H4 (cell line): ENCODE measurements around the gene C4BPA. TPM values are rescaled to one million over a fixed set of nuclear protein-coding genes. Genes with fewer than 3 reads are reported as not detected.

Source experiments
- DNase-seq: peaks from one replicate; pipeline ENCODE4 v3.0.0-alpha.2; 2015; ENCODE audit warnings: low spot score
- total RNA-seq: library from RNA; depleted of rRNA; stranded (reverse); fragments of >200 nt; shearing (Covaris generic); gene quantifications from 2 replicates; pipeline ENCODE4 v1.2.3, GENCODE V29; 2014

The C4BPA gene
- total RNA-seq, 1 experiment from 2014 or later, result 0.15 TPM

DNA sequence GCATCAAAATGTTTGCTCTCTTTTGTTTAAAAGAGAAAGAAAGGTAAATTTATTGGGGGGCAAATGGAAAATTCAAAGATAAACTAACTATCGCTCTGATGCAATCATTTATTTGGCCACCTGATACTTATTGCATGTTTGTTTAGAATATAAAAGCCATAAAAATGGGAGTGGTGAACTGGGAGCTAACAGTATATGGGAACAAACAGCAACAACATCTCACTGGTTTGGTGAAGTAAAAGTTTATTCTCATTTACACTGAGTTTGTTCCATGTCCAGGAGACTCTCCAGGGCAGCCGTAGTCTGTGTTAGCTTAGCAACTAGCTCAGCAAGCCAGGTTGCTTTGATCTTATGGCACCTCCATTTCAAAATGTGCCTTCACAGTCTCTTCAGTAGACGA, 20.4 kb downstream of the C4BPA start:
- DNase-seq, result no peak

DNA sequence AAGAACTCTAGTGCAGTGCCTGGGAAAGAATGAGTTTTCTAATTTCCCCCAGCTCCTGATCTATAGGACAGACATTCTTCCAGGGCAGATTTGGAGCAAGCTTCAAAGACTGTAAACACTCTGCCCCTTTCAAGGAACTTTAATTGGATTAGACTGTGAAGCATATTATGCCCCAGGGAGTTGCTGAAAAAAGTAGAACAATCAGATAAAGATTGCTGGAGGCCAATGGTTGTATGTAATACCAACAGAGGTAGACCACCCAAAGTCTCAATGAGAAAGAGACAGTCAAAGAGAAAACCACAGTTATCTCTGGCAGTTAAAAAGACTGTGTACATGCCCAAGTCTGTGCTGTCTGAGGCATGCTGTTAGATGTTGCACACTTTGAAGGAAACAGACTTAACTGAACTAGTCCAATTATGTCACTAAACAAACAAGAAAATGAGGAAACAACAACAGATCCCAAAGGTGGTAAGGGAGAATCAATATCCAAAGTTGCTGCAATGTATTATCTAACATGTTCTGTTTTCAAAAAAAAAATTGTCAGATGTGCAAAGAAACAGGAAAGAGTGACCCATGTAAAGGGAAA, 24.4 kb downstream of the C4BPA start:
- DNase-seq, result no peak

DNA sequence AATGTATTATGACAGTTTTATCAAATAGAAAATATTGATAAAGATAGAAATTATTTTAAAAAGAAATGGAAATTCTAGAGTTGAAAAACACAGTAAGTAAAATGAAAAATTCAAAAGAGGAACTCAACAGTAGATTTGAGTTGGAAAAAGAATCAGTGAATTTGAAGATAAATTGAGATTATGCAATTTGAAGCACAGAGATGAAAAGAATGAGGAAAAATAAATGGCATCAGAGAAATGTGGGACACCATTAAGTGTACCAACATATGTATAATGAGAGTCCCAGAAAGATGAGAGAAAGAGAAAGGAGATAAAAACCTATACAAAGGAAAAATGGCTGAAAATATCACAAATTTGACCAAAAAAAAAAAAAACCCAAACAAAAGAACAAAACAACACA, 25.0 kb downstream of the C4BPA start:
- DNase-seq, result no peak

DNA sequence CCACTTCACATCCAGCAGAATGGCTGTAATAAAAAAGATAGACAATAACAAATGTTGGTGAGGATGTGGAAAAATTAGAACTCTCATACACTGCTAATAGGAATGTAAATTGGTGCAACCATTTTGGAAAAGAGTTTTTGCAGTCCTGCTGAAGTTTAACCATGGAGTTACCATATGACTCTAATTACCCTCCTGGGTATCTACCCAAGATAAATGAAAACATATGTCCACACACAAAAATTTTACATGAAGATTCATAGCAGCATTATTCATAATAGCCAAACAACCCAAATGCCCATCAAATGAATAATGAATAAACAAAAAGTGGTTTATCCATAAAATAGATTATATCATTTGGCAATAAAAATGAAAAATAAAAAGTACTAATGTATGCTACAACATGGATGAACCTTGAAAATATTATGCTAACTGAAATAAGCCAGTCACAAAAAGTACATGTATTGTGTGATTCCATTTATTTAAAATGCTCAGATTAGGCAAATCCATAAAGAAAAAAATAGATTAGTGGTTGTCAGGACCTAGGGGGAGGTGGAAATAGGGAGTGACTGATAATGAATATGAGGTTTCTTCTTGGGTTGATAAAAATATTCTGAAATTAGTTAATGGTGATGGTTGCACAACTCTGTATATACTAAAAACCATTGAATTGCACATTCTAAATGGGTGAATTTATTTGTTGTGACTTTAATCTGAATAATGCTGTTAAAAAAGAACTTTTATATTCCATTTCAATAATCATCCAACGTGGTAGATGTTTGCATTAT, 26.4 kb downstream of the C4BPA start:
- DNase-seq, result no peak

DNA sequence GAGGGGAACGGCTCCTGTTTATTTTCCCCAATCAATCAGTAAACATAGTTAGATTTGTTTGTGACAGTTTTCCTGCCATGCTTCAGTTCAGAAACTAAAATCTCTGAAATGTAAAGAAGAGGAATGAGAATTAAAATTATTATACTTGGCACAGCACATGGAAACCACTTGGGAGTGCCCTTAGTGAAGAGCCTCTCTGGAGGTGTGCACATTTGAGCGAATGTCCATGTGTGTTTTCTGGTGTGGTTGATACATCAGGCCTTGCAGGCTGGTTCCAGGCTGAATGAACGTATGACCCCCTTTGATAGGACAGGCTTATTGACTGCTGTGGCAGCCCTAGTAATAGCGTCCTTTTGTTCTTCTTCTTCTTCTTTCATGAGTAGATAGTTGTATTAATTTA, 27.1 kb downstream of the C4BPA start:
- no peak for DNase-seq

DNA sequence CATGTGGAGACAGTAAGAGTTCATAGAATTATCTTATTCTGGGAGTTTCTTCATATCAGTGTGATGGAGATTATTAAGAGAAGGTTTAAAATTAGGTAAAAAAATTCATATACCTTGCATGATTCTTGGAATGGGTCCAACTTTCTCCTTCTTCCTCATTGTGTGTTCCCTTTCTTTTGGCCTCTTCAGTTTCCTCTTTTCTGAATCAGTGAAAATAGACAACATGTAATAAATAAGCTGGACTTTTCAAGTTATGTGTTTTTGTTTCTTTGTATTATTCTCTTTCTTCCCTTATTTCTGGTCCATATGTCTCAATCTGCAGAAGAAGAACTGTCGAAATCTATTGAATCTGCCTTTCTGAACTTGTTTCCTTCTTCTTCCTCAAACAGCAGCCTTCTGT, 30.5 kb downstream of the C4BPA start:
- DNase-seq, result no peak

DNA sequence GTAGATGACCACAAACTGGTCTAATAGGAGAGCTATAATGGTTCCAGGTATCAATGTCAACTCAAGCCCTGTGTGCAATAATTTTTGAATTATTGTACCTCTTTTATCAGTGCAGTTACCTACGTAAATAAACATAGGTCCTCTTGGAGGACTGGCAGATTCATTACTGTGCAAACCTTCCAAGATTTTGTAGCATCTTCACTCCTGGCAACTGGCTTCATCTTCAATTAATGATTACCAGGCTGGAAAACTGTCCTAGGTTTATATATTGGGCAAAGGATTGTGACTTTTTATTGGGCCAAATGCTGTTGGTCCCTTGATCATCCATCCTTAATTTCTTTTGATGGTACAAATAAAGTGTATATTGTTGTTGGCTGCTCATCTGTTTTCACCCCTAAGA, 35.6 kb downstream of the C4BPA start:
- no peak for DNase-seq

DNA sequence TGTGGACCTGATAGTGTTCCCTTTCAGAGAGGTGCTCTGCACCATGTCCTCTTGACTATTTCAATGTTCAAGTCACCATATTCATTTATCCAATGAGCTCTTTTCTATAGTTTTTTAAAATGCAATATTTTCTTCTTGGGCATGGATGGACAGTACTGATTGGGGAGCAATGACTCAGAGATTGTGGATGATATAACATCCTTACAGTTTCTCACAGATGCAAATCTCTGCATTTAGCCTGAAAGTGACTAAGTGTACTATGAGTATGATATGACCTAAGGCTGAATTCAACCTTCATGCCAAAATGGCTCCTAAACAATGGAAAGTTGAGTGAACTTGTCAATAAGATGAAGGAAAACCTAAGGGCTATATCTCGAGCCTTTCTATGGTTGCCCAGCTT, 36.5 kb downstream of the C4BPA start:
- DNase-seq, result no peak

DNA sequence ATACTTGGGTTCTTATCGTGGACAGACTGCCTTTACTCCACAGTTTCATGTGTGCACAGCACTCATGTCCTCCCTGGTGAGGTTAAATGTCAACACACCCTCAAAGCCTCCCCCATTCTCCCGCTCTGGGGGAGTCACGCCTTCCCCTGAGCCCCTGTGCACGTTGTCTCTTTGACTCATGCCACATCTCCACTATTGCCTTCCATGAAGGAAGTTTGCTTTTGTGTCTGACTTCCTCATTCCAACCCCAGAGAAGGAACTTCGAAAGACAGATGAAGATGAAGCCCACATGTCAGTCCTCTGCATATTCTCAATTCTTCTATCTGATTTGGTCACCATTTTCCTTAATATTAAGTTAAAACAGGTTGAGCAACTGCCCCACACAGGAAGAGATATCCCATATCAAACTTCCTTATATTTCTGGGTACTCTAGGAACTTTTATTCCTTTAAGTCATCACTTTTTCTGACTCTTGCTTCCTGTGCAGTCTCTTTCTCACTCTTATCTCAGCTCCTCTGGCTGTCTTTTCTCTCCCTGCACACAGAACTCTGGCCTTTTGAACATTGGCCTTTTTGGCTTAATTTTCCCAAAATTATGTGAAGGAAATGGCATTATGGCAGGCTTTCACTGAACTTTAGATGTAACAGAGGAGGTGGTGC, 41.5 kb downstream of the C4BPA start:
- no peak for DNase-seq

DNA sequence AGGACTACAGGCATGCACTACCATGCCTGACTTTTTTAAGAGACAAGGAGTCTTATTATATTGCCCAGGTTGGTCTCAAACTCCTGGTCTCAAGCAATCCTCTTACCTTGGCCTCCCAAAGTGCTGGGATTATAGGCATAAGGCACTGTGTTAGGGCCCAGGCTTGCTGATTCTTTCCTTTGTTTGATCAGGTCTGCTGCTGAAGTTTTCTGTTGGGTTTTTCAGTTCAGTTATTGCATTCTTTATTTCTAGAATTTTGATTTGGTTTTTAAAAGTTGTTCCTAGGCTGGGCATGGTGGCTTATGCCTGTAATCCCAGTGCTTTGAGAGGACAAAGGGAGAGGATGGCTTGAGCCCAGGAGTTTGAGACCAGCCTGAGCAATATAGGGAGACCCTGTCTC, 47.9 kb downstream of the C4BPA start:
- DNase-seq, result no peak

DNA sequence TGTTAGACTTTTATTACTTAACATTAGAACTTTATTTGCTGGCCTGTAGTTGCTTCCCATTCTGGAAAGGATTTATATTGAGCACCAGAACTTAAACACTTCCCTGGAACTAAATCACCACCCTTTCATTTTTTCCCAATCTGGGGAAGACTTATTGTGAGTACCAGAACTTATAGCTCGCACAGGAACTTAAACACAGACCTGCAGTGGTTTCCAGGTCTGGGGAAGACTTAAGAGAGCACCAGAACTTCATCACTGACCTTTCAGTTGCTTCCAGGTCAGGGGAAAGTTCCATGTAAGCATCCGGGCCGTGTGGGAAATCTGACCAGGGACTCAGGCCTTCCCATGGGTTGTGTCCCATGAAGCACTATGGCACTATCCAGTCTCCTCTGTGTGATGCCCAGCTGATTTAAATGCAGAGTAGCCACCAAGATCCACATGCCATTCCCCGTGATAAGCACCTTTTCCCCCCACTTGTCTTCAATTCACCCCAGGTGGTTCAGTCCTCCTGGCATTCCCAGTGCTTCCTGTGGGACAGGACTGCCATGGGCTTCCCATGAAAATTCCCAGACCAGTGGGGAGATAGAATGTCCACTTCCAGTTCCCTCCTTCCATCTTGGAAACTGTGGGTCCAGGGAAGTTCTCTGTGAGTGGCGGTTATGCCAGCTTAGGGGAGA, 48.9 kb downstream of the C4BPA start:
- peak; percentile 75 for DNase-seq

DNA sequence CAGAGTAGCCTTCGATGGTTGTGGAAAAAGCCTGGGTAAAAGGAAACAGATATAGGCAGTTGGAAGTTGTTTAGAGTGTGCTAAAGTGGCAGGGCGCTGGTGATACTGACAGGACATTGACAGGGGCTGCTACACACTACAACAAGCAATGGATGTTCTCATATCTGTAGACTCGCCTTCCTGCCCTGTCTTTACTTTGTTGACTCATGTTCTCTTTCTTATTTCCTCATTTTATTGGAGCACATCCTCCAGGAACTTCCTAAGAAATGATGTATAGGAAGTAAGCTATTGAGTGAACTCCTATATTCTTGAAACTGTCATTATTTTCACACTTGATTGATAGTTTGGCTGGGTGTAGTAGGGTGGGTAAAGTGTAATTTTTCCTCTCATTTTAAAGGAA, 51.0 kb downstream of the C4BPA start:
- DNase-seq, result no peak

DNA sequence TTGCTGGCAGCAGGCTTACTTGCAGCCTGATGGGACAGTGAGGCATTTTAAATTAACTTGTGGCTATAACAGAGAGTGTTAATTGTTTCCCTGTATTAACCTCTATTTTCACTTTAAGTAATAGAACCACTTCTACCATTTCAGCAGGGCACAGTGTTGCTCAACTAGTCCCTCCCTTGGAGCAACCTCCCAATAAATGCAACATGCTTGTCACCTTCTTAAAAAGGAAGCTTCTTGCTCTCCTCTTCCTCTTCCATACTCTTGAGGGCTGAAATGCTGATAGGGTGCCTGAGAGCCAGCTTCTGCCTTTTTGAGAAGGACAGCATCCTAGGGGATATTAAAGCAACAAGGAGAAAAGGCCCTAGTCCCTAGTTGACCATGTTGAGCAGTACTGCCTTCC, 52.1 kb downstream of the C4BPA start:
- no peak for DNase-seq

DNA sequence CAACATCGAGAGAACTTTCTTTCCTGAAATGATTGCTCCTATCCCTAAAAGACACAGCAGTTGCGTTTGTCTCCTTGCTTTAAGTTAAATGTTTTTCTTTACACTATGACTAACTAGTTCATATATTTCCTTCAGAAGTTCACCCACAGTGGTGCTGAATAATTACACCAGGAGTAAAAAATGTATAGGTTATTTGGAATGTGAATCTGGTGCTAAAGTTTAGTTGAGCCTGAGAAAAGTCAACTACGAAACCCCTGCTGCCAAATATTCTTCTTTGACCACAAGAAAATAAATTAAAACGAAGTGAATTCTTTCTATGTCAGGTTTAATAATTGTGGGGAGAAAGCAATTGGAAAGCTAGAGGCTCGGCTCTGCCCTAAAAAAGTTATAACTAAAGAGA, 52.8 kb downstream of the C4BPA start:
- DNase-seq, result no peak

DNA sequence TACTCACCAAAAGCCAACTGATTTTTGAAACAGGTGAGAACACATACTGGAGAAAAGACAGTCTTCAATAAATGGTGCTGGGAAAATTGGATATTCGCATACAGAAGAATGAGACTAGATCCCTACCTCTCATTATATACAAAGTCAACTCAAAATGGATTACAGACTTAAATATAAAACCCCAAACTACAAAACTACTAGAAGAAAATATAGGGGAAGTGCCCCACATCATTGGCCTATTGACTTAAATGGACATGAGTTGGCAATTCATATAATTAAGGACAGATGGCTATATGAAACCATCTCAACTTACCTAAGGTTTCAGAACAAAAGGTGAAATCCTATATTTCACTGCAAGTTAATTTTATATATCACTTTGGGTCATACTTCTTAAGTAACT, 60.1 kb downstream of the C4BPA start:
- DNase-seq, result no peak

DNA sequence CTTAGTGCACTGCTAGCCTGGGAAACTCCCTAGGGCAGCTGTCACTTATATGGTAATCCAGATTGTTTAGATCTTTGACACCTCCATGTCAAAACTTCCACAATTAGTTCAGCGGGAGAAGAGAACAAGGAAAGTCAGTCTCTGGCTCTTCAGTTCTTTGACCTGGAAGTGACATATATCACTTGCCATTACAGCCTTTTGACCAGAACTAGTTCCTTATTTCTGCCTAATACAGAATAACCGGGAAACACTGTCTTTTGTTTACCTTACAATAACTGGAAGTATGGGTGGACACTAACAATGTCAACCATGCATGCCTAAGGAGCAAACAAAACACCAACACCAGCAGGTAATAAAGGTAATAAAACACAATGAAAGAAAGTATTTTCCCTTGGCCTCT, 68.3 kb downstream of the C4BPA start:
- DNase-seq, result no peak

DNA sequence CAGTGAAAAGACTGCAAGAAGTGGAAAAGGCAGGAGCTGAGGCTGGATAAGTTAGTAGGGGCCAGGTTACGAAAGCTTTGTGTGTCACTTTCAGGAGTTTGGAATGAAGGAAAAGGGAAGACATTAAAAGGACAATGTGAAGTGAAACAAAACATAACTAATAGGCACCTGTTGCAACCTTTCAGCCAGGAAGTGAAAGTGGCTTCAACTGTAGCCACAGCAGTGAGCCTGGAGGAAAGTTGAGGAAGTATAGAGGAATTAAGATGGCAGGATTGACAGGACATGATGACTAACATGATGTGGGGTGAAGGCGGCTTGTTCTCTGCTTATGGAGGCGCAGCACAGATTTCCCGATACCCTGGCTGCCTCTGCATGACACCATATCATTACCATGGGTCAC, 68.9 kb downstream of the C4BPA start:
- DNase-seq, result no peak

DNA sequence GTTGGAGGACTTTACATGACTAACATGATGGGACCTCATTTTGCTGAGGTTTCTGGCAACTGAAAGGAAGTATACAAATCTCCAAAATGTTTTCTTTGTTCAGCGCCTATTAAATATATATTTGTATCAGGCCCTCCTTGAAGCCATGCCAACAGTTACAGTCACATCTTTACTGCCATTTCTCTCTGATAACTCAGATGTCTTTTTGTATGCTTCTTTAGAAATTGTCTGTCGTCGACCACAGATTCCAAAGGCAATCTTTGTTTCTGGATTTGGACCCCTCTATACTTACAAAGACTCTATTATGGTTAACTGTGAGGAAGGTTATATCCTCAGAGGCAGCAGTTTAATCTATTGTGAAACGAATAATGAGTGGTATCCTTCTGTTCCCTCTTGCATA, 69.4 kb downstream of the C4BPA start:
- no peak for DNase-seq

DNA sequence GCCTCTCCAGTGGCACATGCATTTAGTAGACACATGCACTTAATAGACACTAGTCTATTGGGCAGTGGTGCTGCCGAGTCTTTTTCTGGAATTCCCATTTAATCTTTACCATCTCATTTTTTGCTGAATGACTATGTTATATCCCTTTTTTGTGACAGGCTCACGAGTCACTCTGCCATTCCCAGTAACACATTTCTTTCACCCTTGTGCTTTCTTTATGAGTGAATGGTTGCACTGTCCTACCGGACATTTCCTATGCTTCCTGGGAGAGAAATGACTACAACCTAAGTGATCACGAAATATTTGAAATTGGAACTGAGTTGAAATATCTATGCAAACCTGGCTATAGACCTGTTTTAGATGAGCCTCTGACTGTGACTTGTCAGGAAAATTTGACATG, 70.9 kb downstream of the C4BPA start:
- DNase-seq, result no peak

DNA sequence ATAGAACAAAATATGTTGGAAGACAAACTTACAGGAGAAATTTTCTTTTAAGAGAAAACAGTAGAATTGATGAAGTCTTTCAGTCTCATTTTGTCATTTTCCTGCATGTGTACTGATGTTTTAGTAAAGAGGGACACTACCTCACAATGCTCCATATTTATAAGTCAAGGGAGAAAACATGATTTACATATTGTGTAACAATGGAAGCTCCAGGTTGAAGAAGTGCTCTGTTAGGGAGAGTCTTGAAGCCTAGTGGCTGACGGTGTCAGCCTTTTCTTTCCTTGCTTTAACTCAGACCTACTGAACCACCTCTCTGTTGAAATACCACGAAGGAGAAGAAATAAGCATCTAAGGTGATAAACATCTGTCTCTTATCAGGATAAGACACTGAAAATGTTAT, 75.0 kb downstream of the C4BPA start:
- DNase-seq, result no peak

DNA sequence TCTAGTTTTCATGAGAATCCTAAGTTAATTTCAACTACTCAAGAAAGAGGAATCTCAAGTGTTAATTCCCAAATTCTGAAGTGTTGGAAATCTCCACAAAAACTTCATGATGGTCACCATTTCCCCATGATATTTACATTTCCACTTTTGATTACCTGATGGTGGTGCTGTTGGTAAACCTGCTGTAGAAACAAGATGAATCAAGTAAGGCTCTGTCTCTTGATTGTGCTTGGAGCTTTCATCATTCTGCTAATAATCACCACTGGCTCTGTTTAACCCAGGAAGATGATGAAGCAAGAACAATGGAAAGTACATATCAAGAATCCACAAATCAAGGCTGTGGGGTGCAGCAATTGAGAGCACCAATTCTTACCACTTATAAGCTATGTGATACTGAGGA, 77.8 kb downstream of the C4BPA start:
- no peak for DNase-seq

DNA sequence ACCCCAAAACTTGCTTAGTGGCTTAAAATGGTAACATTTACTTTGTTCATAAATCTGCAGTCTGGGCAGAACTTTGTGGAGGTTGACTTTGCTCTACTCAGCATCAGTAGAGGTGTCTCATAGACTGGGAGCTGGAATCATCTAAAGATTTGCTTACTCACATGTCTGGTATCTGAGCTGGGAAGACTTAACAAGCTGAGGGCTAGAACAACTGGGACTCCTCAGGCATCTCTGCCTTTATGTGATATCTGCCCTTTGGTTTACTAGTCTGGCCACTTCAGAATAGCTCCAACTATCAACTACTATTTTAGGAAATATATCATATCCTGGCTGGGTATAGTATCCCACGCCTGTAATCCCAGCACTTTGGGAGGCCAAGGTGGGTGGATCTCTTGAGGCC, 82.5 kb downstream of the C4BPA start:
- DNase-seq, result no peak

DNA sequence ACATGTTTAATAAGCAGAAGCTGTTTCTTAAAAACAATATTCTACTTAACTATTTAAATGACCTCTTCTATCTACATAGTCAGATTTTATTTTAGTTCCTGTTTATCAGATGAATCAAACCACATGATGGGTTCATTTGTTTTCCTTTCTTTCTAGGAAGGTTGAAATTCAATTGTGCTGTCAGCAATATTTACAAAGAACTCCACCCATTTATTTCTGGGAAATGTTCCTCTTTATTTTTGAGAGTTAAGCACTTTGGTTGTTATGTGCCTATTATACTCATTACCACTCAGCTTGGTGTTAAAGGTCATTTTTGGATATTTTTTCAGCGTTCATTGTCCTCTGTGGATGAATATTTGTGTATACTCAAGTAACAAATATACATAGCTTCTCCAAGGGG, 84.9 kb downstream of the C4BPA start:
- DNase-seq, result no peak
